H9 (cell line): ENCODE data around the gene INPP5F. TPM values are rescaled to one million over a fixed set of nuclear protein-coding genes. Genes with fewer than 3 reads are reported as not detected.

Experiments
- DNase-seq: peaks from one replicate; pipeline ENCODE4 v3.0.0-alpha.2; 2017
- H2AFZ ChIP-seq: one replicate; pipeline ENCODE4 v1.6.1; 2013; ENCODE audit warnings: mild to moderate bottlenecking, low read length, control low read depth, moderate library complexity
- H2AK5ac ChIP-seq: 2 replicates; pipeline ENCODE4 v1.6.1; 2013; ENCODE audit warnings: low read length, control low read depth, mixed read lengths; ENCODE audit not compliant: insufficient read length
- H2BK120ac ChIP-seq: one replicate; pipeline ENCODE4 v1.6.1; 2013; ENCODE audit warnings: low read depth, mild to moderate bottlenecking, low read length, control low read depth, inconsistent platforms; ENCODE audit not compliant: poor library complexity, severe bottlenecking
- H2BK12ac ChIP-seq: 2 replicates; pipeline ENCODE4 v1.6.1; 2013; ENCODE audit warnings: low read length, control low read depth, mixed read lengths, low read depth; ENCODE audit not compliant: insufficient read length
- H2BK15ac ChIP-seq: 2 replicates; pipeline ENCODE4 v1.6.1; 2013; ENCODE audit warnings: low read depth, low read length, control low read depth
- H2BK20ac ChIP-seq: one replicate; pipeline ENCODE4 v1.6.1; 2013; ENCODE audit warnings: low read depth, mild to moderate bottlenecking, low read length, control low read depth, inconsistent platforms; ENCODE audit not compliant: poor library complexity, severe bottlenecking
- H2BK5ac ChIP-seq: 2 replicates; pipeline ENCODE4 v1.6.1; 2013; ENCODE audit warnings: low read length, control low read depth, mixed read lengths; ENCODE audit not compliant: insufficient read length
- H3K14ac ChIP-seq: 2 replicates; pipeline ENCODE4 v1.6.1; 2013; ENCODE audit warnings: low read length, control low read depth; ENCODE audit not compliant: insufficient read depth
- H3K18ac ChIP-seq: 2 replicates; pipeline ENCODE4 v1.6.1; 2013; ENCODE audit warnings: low read depth, mild to moderate bottlenecking, mixed read lengths, low read length, control low read depth; ENCODE audit not compliant: insufficient read length
- H3K23ac ChIP-seq: 2 replicates; pipeline ENCODE4 v1.6.1; 2013; ENCODE audit warnings: low read length, control low read depth, mixed read lengths, low read depth; ENCODE audit not compliant: insufficient read length
- H3K23me2 ChIP-seq: 2 replicates; pipeline ENCODE4 v1.6.1; 2013; ENCODE audit warnings: low read depth, mild to moderate bottlenecking, mixed read lengths, low read length, control low read depth; ENCODE audit not compliant: insufficient read length, poor library complexity, severe bottlenecking
- H3K27ac ChIP-seq: 2 replicates; pipeline ENCODE4 v1.5.1; 2013; ENCODE audit warnings: low read length, control low read depth, mixed read lengths, low read depth; ENCODE audit not compliant: insufficient read length
- H3K27me3 ChIP-seq: 2 replicates; pipeline ENCODE4 v1.6.1; 2013; ENCODE audit warnings: low read length, control low read depth, inconsistent platforms; ENCODE audit not compliant: insufficient read depth
- H3K4ac ChIP-seq: 2 replicates; pipeline ENCODE4 v1.6.1; 2013; ENCODE audit warnings: low read depth, mild to moderate bottlenecking, control low read depth, inconsistent platforms, low read length, moderate library complexity
- H3K4me1 ChIP-seq: 2 replicates; pipeline ENCODE4 v1.6.1; 2013; ENCODE audit warnings: low read length, control low read depth, inconsistent platforms; ENCODE audit not compliant: insufficient read depth
- H3K4me2 ChIP-seq: 2 replicates; pipeline ENCODE4 v1.6.1; 2013; ENCODE audit warnings: low read length, control low read depth, mixed read lengths; ENCODE audit not compliant: insufficient read length, insufficient read depth
- H3K56ac ChIP-seq: 2 replicates; pipeline ENCODE4 v1.6.1; 2013; ENCODE audit warnings: low read depth, mild to moderate bottlenecking, mixed read lengths, low read length, control low read depth; ENCODE audit not compliant: insufficient read length
- H3K79me1 ChIP-seq: 2 replicates; pipeline ENCODE4 v1.6.1; 2013; ENCODE audit warnings: low read depth, mild to moderate bottlenecking, moderate library complexity, low read length, control low read depth, inconsistent platforms; ENCODE audit not compliant: insufficient read depth, poor library complexity, severe bottlenecking
- H3K79me2 ChIP-seq: 2 replicates; pipeline ENCODE4 v1.6.1; 2013; ENCODE audit warnings: low read length, control low read depth, inconsistent platforms; ENCODE audit not compliant: insufficient read depth
- H3K9ac ChIP-seq: 2 replicates; pipeline ENCODE4 v1.6.1; 2013; ENCODE audit warnings: low read length, control low read depth, mixed read lengths; ENCODE audit not compliant: insufficient read length; ENCODE audit errors: extremely low read depth
- H3K9me3 ChIP-seq: one replicate; pipeline ENCODE4 v1.6.1; 2013; ENCODE audit warnings: low read depth, low read length, inconsistent platforms; ENCODE audit not compliant: control insufficient read depth
- H3T11ph ChIP-seq: one replicate; pipeline ENCODE4 v1.6.1; 2013; ENCODE audit warnings: mild to moderate bottlenecking, low read length, control low read depth, inconsistent platforms
- H4K20me1 ChIP-seq: one replicate; pipeline ENCODE4 v1.6.1; 2013; ENCODE audit not compliant: control insufficient read depth, insufficient read length, insufficient read depth
- H4K5ac ChIP-seq: 2 replicates; pipeline ENCODE4 v1.6.1; 2013; ENCODE audit warnings: low read depth, mild to moderate bottlenecking, mixed read lengths, low read length, control low read depth; ENCODE audit not compliant: insufficient read length
- H4K8ac ChIP-seq: replicated peaks from 2 replicates; pipeline ENCODE4 v1.6.1; 2013; ENCODE audit warnings: low read length, control low read depth, mixed read lengths, low read depth; ENCODE audit not compliant: insufficient read length
- H4K91ac ChIP-seq: 2 replicates; pipeline ENCODE4 v1.6.1; 2013; ENCODE audit warnings: low read depth, mild to moderate bottlenecking, moderate library complexity, mixed read lengths, low read length, control low read depth; ENCODE audit not compliant: insufficient read length
- H3K27ac Mint-ChIP-seq, 3 experiments: 2 replicates in 2 of 3; 3 replicates in 1 of 3; pipeline ENCODE4 v1.8.0; 2020 to 2021; ENCODE audit warnings: mixed read lengths in 3 of 3, mild to moderate bottlenecking in 1 of 3, moderate library complexity in 1 of 3
- H3K27me3 Mint-ChIP-seq: 2 replicates; pipeline ENCODE4 v1.8.0; 2021; ENCODE audit warnings: low read depth, mild to moderate bottlenecking, moderate library complexity, mixed read lengths
- H3K36me3 Mint-ChIP-seq, 3 experiments: 2 replicates in 2 of 3; 3 replicates in 1 of 3; pipeline ENCODE4 v1.8.0; 2020 to 2021; ENCODE audit warnings: low read depth in 3 of 3, mixed read lengths in 3 of 3; ENCODE audit not compliant: insufficient read depth in 1 of 3
- H3K4me1 Mint-ChIP-seq, 2 experiments: 2 replicates each; pipeline ENCODE4 v1.8.0; 2020; ENCODE audit warnings: mixed read lengths in 2 of 2
- H3K4me3 Mint-ChIP-seq, 2 experiments: 2 replicates in 1 of 2; 3 replicates in 1 of 2; pipeline ENCODE4 v1.8.0; 2020 to 2021; ENCODE audit warnings: mild to moderate bottlenecking in 2 of 2, mixed read lengths in 2 of 2, moderate library complexity in 1 of 2
- H3K9me3 Mint-ChIP-seq, 2 experiments: 2 replicates in 1 of 2; 3 replicates in 1 of 2; pipeline ENCODE4 v1.8.0; 2020; ENCODE audit warnings: mild to moderate bottlenecking in 2 of 2, mixed read lengths in 2 of 2, moderate library complexity in 1 of 2
- WGBS: extraction: QIAGEN DNeasy Blood & Tissue Kit; methylation state at CpG from one replicate; pipeline ENCODE4 v1.1.7; 2013; ENCODE audit warnings: missing lambda C conversion rate, low lambda C conversion rate, mixed read lengths; ENCODE audit not compliant: insufficient read length; ENCODE audit errors: extremely low coverage; 5-methylcytosine and 5-hydroxymethylcytosine counted together
- total RNA-seq: library from RNA; stranded (reverse); gene quantifications from 2 replicates; pipeline ENCODE4 v1.2.1, GENCODE V29; 2021
- TF ChIP-seq, protein P1 (sequence below): fragments of 200-600 bp; sonication (generic); conservative IDR thresholded peaks from 3 replicates; pipeline ENCODE4 v1.8.0; 2021; ENCODE audit warnings: antibody characterized with exemption, mild to moderate bottlenecking

INPP5F gene
- total RNA-seq, 1 experiment from 2014 or later = 108 TPM

DNA sequence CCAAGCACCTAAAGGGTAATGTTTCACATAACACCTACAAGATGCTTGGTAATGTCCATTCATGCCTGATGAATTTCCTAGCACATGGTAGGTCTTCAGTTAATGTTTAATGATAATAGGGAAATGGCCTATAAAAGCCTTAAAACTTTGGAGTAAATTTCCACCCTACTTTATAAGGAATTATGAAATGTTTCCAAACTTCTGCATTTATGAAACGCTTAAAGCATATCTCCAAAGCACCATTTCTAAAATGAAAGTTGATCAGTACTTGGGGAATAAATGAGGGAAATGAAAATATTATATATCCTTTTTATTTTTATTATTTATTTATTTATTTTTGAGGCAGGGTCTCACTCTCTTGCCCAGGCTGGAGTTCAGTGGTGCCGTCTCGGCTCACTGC lies 51.8 kb downstream of the INPP5F start:
- no peak overlapping the region for H3K27ac ChIP-seq
- H2AK5ac ChIP-seq = no peak overlapping the region
- H4K5ac ChIP-seq = no peak overlapping the region
- no peak overlapping the region for H2BK20ac ChIP-seq
- no peaks in the 10 kb centered on the region for H3K9me3 ChIP-seq
- Mint-ChIP-seq H3K27me3 (no peaks in the 10 kb centered on the region), H3K4me1 (no peaks in the 10 kb centered on the region), H3K27ac (no peak overlapping the region), H3K36me3 (peaks cover 0 to 4% (median 3%) of the 10 kb centered on the region in 3 experiments; a peak in 3 of 7 replicates), H3K4me3 (no peak overlapping the region), H3K9me3 (no peaks in the 10 kb centered on the region)
- no peaks in the 10 kb centered on the region for H3K23me2 ChIP-seq
- no peaks in the 10 kb centered on the region for H3K27me3 ChIP-seq
- no peaks in the 10 kb centered on the region for H3K79me1 ChIP-seq
- H2BK15ac ChIP-seq = no peak overlapping the region
- no peaks in the 10 kb centered on the region for H3K79me2 ChIP-seq
- no peak overlapping the region for H3K9ac ChIP-seq
- no peak for DNase-seq
- H2AFZ ChIP-seq = no peak overlapping the region
- H3K14ac ChIP-seq = no peak overlapping the region
- H3K23ac ChIP-seq = no peak overlapping the region
- H3K4ac ChIP-seq = no peak overlapping the region
- H4K91ac ChIP-seq = no peak overlapping the region
- H2BK12ac ChIP-seq = no peak overlapping the region
- no peak overlapping the region for H4K8ac ChIP-seq
- H3T11ph ChIP-seq = no peak overlapping the region
- no peak overlapping the region for H2BK120ac ChIP-seq
- H3K4me2 ChIP-seq = no peak overlapping the region
- no peak overlapping the region for H2BK5ac ChIP-seq
- no peak overlapping the region for H3K18ac ChIP-seq
- WGBS = no CpG with 5 or more reads among the region's 3 CpGs
- H4K20me1 ChIP-seq = no peaks in the 10 kb centered on the region
- TF ChIP-seq, protein P1, sequence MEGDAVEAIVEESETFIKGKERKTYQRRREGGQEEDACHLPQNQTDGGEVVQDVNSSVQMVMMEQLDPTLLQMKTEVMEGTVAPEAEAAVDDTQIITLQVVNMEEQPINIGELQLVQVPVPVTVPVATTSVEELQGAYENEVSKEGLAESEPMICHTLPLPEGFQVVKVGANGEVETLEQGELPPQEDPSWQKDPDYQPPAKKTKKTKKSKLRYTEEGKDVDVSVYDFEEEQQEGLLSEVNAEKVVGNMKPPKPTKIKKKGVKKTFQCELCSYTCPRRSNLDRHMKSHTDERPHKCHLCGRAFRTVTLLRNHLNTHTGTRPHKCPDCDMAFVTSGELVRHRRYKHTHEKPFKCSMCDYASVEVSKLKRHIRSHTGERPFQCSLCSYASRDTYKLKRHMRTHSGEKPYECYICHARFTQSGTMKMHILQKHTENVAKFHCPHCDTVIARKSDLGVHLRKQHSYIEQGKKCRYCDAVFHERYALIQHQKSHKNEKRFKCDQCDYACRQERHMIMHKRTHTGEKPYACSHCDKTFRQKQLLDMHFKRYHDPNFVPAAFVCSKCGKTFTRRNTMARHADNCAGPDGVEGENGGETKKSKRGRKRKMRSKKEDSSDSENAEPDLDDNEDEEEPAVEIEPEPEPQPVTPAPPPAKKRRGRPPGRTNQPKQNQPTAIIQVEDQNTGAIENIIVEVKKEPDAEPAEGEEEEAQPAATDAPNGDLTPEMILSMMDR = no peak
- no peaks in the 10 kb centered on the region for H3K4me1 ChIP-seq
- H3K56ac ChIP-seq = no peak overlapping the region
